Activated CD8-positive, alpha-beta T cell treated with anti-CD3 and anti-CD28 coated beads for 36 hours (primary cell): ENCODE data around the gene MEGF9. TPM values are rescaled to one million over a fixed set of nuclear protein-coding genes. Genes with fewer than 3 reads are reported as not detected.

Experiments used
- ATAC-seq: fragments of 200-7000 bp; cut with Tn5 transposase; one replicate; pipeline ENCODE4 v1.10.0; 2021; ENCODE audit warnings: mild to moderate bottlenecking, moderate library complexity
- CTCF ChIA-PET: fragments of 350-600 bp; sonication (Branson Sonifier 250); formaldehyde crosslinking; loops from one replicate; lab custom pipeline; 2021; ENCODE audit warnings: antibody characterized with exemption; lab: Charles Lee
- POLR2A ChIA-PET: fragments of 350-600 bp; sonication (Branson Sonifier 250); formaldehyde crosslinking; loops from one replicate; lab custom pipeline; 2021; ENCODE audit warnings: antibody characterized with exemption; lab: Charles Lee
- DNase-seq: peaks from one replicate; pipeline ENCODE4 v3.0.0-alpha.2; 2020
- H3K27ac Mint-ChIP-seq: one replicate; pipeline ENCODE4 v1.8.0; 2021; ENCODE audit warnings: mild to moderate bottlenecking, mixed read lengths
- H3K27me3 Mint-ChIP-seq: one replicate; pipeline ENCODE4 v1.8.0; 2021; ENCODE audit warnings: mixed read lengths
- H3K36me3 Mint-ChIP-seq: one replicate; pipeline ENCODE4 v1.8.0; 2021; ENCODE audit warnings: low read depth, mixed read lengths
- H3K4me1 Mint-ChIP-seq: one replicate; pipeline ENCODE4 v1.8.0; 2021; ENCODE audit warnings: low read depth, mixed read lengths
- H3K4me3 Mint-ChIP-seq: one replicate; pipeline ENCODE4 v1.8.0; 2021; ENCODE audit warnings: mild to moderate bottlenecking, moderate library complexity, mixed read lengths
- H3K9me3 Mint-ChIP-seq: one replicate; pipeline ENCODE4 v1.8.0; 2021; ENCODE audit warnings: mixed read lengths
- intact Hi-C: fragments of 100-400 bp; cut with micrococcal nuclease; formaldehyde crosslinking; loops from one replicate; pipeline ENCODE4 v1.10.0; 2022
- total RNA-seq, 2 experiments: library from RNA; stranded (reverse); gene quantifications; one replicate each; pipeline ENCODE4 v1.2.3, GENCODE V29; 2021
- TF ChIP-seq, protein P1 (sequence below): fragments of 200-600 bp; IDR thresholded peaks from one replicate; pipeline ENCODE4 v1.8.0; 2022; ENCODE audit warnings: antibody characterized with exemption, mild to moderate bottlenecking

MEGF9 gene
- total RNA-seq, 2 experiments from 2014 or later, result 3.0 to 3.2 TPM

DNA sequence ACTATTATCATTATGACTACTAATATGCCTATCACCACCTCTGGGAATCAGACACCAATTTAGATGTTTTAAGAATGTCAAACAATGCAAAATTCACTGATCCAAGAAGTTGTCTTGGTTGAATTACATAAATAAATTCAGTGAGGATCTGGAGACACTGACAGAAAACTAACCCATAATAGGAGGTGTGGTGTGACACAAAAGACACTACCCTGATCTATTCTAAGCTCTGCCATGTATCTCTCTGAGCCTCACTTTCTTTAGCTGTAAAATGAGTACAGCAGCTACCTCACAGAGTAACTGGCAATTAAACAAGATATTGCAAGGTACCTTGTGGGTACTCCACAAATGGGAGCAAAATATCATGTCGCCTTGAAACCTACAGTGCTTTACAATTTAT, 141.8 kb downstream of the MEGF9 start:
- H3K36me3 Mint-ChIP-seq, result peaks cover 32% of the 10 kb centered on the region
- no peaks in the 10 kb centered on the region for H3K9me3 Mint-ChIP-seq
- TF ChIP-seq, protein P1, sequence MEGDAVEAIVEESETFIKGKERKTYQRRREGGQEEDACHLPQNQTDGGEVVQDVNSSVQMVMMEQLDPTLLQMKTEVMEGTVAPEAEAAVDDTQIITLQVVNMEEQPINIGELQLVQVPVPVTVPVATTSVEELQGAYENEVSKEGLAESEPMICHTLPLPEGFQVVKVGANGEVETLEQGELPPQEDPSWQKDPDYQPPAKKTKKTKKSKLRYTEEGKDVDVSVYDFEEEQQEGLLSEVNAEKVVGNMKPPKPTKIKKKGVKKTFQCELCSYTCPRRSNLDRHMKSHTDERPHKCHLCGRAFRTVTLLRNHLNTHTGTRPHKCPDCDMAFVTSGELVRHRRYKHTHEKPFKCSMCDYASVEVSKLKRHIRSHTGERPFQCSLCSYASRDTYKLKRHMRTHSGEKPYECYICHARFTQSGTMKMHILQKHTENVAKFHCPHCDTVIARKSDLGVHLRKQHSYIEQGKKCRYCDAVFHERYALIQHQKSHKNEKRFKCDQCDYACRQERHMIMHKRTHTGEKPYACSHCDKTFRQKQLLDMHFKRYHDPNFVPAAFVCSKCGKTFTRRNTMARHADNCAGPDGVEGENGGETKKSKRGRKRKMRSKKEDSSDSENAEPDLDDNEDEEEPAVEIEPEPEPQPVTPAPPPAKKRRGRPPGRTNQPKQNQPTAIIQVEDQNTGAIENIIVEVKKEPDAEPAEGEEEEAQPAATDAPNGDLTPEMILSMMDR, result no peak
- CTCF ChIA-PET, result no interaction called here
- intact Hi-C loops, result no loop called here
- H3K27ac Mint-ChIP-seq, result no peak overlapping the region
- POLR2A ChIA-PET, result no interaction called here
- H3K4me1 Mint-ChIP-seq, result peaks cover 27% of the 10 kb centered on the region
- DNase-seq (no peak), ATAC-seq (no peak)
- no peak overlapping the region for H3K4me3 Mint-ChIP-seq
- no peaks in the 10 kb centered on the region for H3K27me3 Mint-ChIP-seq

DNA sequence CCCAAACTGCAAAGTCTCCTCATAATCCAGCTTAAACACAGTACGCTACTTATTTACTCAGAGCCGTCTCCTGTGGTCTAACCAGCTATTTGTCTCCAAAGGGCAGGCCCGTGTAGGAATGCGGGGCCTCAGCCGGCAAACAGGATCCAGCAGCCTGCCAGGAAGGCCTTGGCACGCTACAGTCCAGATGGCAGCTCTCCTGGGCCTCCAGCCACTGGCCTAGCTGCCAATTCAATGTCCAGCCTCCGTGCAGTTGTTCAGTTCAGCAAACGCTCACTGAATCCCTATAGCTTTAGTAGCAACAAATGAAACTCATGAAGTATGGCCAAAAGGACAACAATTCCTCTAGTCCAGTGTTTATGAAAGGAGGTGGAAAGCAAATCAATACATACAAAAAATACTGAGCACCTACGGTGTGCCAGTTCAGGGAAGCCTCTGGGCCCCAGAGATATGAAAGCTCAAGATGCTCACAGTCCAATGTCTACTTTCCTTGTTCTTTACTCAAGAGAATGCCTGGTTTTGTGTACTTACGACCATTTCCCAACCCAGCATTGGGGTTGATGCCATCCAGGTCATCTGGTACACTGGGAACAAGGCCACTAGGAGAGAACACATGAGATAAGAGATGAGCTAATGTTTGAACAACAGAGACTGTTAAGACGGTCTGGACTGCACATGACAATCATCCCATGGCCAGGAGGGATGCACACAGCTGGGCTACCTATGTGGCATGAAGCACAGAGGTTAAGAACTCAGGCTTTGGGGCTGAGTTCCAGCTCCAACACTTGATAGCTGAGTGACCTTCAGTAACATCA, 142.6 kb downstream of the MEGF9 start:
- intact Hi-C loops, result no loop called here

DNA sequence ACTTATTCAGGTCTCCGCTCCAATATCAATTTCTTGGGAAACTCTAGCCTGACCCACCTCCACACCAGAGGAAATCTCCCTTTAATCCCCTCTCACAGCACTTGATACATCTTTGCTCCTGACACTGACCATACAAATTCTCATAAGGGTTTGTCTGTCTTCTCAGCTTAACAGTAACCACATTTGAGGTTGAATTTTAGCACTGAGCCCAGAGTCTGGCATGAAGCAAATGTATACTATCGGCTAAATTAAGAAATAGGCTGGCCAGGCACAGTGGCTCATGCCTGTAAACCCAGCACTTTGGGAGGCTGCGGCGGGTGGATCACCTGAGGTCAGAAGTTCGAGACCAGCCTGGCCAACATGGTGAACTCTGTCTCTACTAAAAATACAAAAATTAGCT, 144.0 kb downstream of the MEGF9 start:
- ChIA-PET CTCF (no interaction called here), POLR2A (no interaction called here)
- ATAC-seq (no peak), DNase-seq (no peak)
- peaks cover 37% of the 10 kb centered on the region for H3K36me3 Mint-ChIP-seq
- peaks cover 16% of the 10 kb centered on the region for H3K4me1 Mint-ChIP-seq
- TF ChIP-seq, protein P1, result no peak
- no peaks in the 10 kb centered on the region for H3K9me3 Mint-ChIP-seq
- H3K27ac Mint-ChIP-seq, result no peak overlapping the region
- H3K4me3 Mint-ChIP-seq, result no peak overlapping the region
- intact Hi-C loops, result no loop called here
- no peaks in the 10 kb centered on the region for H3K27me3 Mint-ChIP-seq

More for the DNA sequence above, 142.6 kb downstream of the MEGF9 start:
- CTCF ChIA-PET, result no interaction called here
- TF ChIP-seq, protein P1, result no peak
- H3K36me3 Mint-ChIP-seq, result peaks cover 32% of the 10 kb centered on the region
- no peaks in the 10 kb centered on the region for H3K27me3 Mint-ChIP-seq
- DNase-seq (no peak), ATAC-seq (no peak)
- H3K27ac Mint-ChIP-seq, result no peak overlapping the region
- POLR2A ChIA-PET, result interaction anchor here (1.0 kb wide), 1 partner anchor 10 kb away, joined by 4 read pairs; no protein-coding TSS in a partner anchor
- no peaks in the 10 kb centered on the region for H3K9me3 Mint-ChIP-seq
- H3K4me1 Mint-ChIP-seq, result peaks cover 20% of the 10 kb centered on the region
- no peak overlapping the region for H3K4me3 Mint-ChIP-seq

DNA sequence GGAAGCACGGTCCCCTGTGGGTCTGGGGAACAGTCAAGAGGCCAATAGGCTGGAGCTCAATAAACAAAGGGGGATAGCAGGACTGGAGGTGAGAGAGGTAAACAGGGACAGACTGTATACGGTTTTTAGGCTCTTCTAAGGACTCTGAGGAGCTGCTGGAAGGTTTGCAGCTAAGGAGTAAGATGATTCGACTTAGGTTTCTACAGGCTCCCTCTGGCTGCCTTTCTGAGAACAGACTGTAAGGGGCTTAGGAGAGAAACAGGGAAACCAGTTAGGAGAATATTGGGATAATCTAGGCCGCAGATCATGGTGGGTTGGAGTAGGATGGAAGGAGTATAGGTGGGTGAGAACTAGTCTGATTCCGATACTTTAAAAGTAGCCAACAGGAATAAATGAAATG, 144.7 kb downstream of the MEGF9 start:
- ChIA-PET CTCF (no interaction called here), POLR2A (no interaction called here)
- H3K27me3 Mint-ChIP-seq, result no peaks in the 10 kb centered on the region
- TF ChIP-seq, protein P1, result no peak
- H3K27ac Mint-ChIP-seq, result no peak overlapping the region
- H3K36me3 Mint-ChIP-seq, result peaks cover 42% of the 10 kb centered on the region
- H3K9me3 Mint-ChIP-seq, result no peaks in the 10 kb centered on the region
- intact Hi-C loops, result no loop called here
- H3K4me1 Mint-ChIP-seq, result peaks cover 18% of the 10 kb centered on the region
- H3K4me3 Mint-ChIP-seq, result no peak overlapping the region
- DNase-seq (no peak), ATAC-seq (no peak)

DNA sequence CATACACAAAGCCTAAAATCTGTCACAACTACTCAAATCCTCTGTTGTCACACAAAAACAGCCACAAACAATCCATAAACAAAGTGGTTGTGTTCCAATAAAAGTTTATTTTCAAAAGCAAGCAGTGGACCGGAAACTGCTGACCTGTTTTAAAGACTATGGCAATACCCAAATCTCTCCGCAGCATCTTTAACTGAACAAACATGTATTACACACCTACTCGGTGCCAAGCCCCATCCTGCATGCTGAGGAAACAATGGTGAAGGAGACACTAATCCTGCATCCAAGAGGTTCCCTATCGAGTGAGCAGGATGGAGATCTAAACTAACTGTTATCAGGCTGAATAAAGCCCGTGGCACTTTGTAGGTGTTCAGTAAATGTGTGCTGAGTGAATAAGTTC, 145.5 kb downstream of the MEGF9 start:
- Mint-ChIP-seq H3K27ac (no peak overlapping the region), H3K27me3 (no peaks in the 10 kb centered on the region), H3K36me3 (peaks cover 42% of the 10 kb centered on the region), H3K4me3 (no peak overlapping the region), H3K9me3 (no peaks in the 10 kb centered on the region), H3K4me1 (peaks cover 10% of the 10 kb centered on the region)
- ChIA-PET POLR2A (no interaction called here), CTCF (no interaction called here)
- DNase-seq, result no peak
- no peak for ATAC-seq
- intact Hi-C loops, result no loop called here
- TF ChIP-seq, protein P1, result no peak
